ENCODE results near the gene ATRNL1. TPM values are rescaled to one million over a fixed set of nuclear protein-coding genes. Genes with fewer than 3 reads are reported as not detected.

ATRNL1 gene
- total and polyA plus RNA-seq, 2 of the 8 experiments (the other 6 are each of a cell fraction or from before 2014, with no cell fraction given), result 5.1 to 17.6 TPM

- Histone ChIP-seq H3K14ac (ENCODE audit: insufficient read length) (no peak overlapping the region), H2BK12ac (ENCODE audit: low read depth, low read length) (no peak overlapping the region), H3K4me2 (ENCODE audit: insufficient read depth in 1 of 2, low read depth in 2 of 2, low read length in 2 of 2) (no peak overlapping the region), H3K56ac (replicated peaks; ENCODE audit: insufficient read length, low read depth, low read length) (no peak overlapping the region), H2BK20ac (ENCODE audit: low read length) (no peak overlapping the region), H3K4me1 (replicated peaks in 1 of 4; ENCODE audit: control insufficient read depth in 3 of 4, insufficient read depth in 4 of 4, low read length in 3 of 4) (no peaks in the 10 kb centered on the region), H3K27me3 (replicated peaks in 1 of 4; ENCODE audit: control insufficient read depth in 3 of 4, extremely low read depth in 1 of 4, insufficient read depth in 3 of 4, low read length in 3 of 4) (no peaks in the 10 kb centered on the region), H2AK5ac (ENCODE audit: low read depth, low read length) (no peak overlapping the region), H3K27ac (ENCODE audit: low read depth, low read length) (no peak overlapping the region), H3K4ac (replicated peaks; ENCODE audit: insufficient read length, low read depth, low read length) (no peak overlapping the region), H2BK15ac (ENCODE audit: low read length) (no peak overlapping the region), H3K79me2 (ENCODE audit: control insufficient read depth in 1 of 2, insufficient read depth in 2 of 2, low read length in 2 of 2) (no peaks in the 10 kb centered on the region), H4K20me1 (replicated peaks in 1 of 2; ENCODE audit: control insufficient read depth in 1 of 2, insufficient read depth in 2 of 2, low read length in 2 of 2) (no peaks in the 10 kb centered on the region), H3K4me3 (ENCODE audit: extremely low read depth in 1 of 4, insufficient read depth in 2 of 4, low read depth in 3 of 4, low read length in 4 of 4) (no peak overlapping the region), H4K8ac (ENCODE audit: extremely low read depth, insufficient read depth, low read length) (no peak overlapping the region), H3K9ac (replicated peaks in 1 of 4; ENCODE audit: extremely low read depth in 1 of 4, low read depth in 3 of 4, low read length in 3 of 4) (no peak overlapping the region), H3K23ac (ENCODE audit: insufficient read length) (no peak overlapping the region), H3K23me2 (ENCODE audit: low read depth, low read length) (no peaks in the 10 kb centered on the region), H4K5ac (ENCODE audit: insufficient read length, low read depth, low read length) (no peak overlapping the region), H2AFZ (ENCODE audit: low read length) (no peak overlapping the region), H3K9me3 (ENCODE audit: insufficient read depth in 2 of 2, low read depth in 1 of 2, low read length in 1 of 2) (no peaks in the 10 kb centered on the region), H3K36me3 (ENCODE audit: control insufficient read depth in 2 of 4, insufficient read depth in 4 of 4, low read length in 3 of 4) (no peaks in the 10 kb centered on the region), H2BK120ac (replicated peaks; ENCODE audit: low read depth, low read length) (no peak overlapping the region), H3K18ac (ENCODE audit: extremely low read depth, low read length) (no peak overlapping the region), H2BK5ac (ENCODE audit: low read depth, low read length) (no peak overlapping the region), H4K91ac (replicated peaks; ENCODE audit: insufficient read length, low read length) (no peak overlapping the region), H3K79me1 (ENCODE audit: low read depth, low read length) (no peaks in the 10 kb centered on the region)
- ChIA-PET CTCF (ENCODE audit: partially characterized antibody) (no interaction called here), POLR2A (ENCODE audit: partially characterized antibody) (no interaction called here)
- 100% methylated on average over 1 of the region's 1 CpG; no CpG with 5 or more reads in 1 of the 2 experiments for WGBS, 2 experiments (ENCODE audit: extremely low coverage in 1 of 2, insufficient coverage in 1 of 2, insufficient read length in 1 of 2, insufficient replicate concordance in 2 of 2, low coverage in 1 of 2, low lambda C conversion rate in 2 of 2, missing lambda C conversion rate in 1 of 2)
- DNase-seq (ENCODE audit: low read depth in 1 of 2, low spot score in 2 of 2) (no peak), FAIRE-seq (no peak)
- TF ChIP-seq NRF1 (IDR thresholded peaks at IDR 0.05; ENCODE audit: low read depth, low read length) (no peak), SP2 (IDR thresholded peaks at IDR 0.05; ENCODE audit: low read length) (no peak), TEAD4 (IDR thresholded peaks at IDR 0.05; ENCODE audit: low read depth, low read length) (no peak), EZH2 (IDR thresholded peaks at IDR 0.05; ENCODE audit: low read depth, low read length, severe bottlenecking) (no peak), EGR1 (IDR thresholded peaks at IDR 0.05; ENCODE audit: borderline replicate concordance, low read depth, low read length) (no peak), TBP (IDR thresholded peaks at IDR 0.05; ENCODE audit: low read depth, low read length) (no peak), GABPA (IDR thresholded peaks at IDR 0.05; ENCODE audit: borderline replicate concordance, insufficient read depth, low read length) (no peak)
Measured at GRCh38 chr10:115674496-115674895, 581.3 kb downstream of the ATRNL1 start.

Data from H1 (cell line).